ENCODE data around the gene A4GNT.

DNA sequence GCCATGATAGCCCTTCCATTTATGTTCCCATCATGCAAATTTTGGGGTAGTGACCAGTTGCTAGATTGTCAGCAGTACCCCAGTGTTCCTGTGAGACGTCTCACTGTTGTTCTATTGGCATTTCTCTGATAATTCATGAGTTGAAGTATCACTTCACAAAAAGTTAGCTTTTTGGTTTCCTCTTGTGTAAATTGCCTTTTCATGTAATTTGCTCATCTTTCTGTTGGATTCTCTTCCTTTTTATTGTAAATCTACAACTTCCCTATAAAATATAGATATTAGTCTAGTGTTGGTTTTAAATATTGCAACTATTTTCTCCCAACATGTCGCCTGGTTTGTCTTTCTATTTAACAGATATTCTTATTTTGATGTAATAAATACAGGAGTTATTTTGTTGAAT, 7.5 kb upstream of the A4GNT start:
- TF ChIP-seq, protein P1, sequence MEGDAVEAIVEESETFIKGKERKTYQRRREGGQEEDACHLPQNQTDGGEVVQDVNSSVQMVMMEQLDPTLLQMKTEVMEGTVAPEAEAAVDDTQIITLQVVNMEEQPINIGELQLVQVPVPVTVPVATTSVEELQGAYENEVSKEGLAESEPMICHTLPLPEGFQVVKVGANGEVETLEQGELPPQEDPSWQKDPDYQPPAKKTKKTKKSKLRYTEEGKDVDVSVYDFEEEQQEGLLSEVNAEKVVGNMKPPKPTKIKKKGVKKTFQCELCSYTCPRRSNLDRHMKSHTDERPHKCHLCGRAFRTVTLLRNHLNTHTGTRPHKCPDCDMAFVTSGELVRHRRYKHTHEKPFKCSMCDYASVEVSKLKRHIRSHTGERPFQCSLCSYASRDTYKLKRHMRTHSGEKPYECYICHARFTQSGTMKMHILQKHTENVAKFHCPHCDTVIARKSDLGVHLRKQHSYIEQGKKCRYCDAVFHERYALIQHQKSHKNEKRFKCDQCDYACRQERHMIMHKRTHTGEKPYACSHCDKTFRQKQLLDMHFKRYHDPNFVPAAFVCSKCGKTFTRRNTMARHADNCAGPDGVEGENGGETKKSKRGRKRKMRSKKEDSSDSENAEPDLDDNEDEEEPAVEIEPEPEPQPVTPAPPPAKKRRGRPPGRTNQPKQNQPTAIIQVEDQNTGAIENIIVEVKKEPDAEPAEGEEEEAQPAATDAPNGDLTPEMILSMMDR (IDR thresholded peaks at IDR 0.05): no peak
- no peak for TF ChIP-seq EZH2 (IDR thresholded peaks at IDR 0.05; ENCODE audit: borderline replicate concordance, insufficient read depth, low read depth, low read length, poor library complexity, severe bottlenecking)
